Gastrocnemius medialis (tissue), 4 donors: ENCODE results near the gene GADD45G. TPM values are rescaled to one million over a fixed set of nuclear protein-coding genes. Genes with fewer than 3 reads are reported as not detected.

Source experiments
- ATAC-seq, 2 donors: fragments of 150-250 bp; one replicate each; pipeline ENCODE4 v1.9.1; 2016
- DNase-seq, 2 donors: peaks; one replicate each; pipeline ENCODE4 v3.0.0-alpha.2; 2019
- H3K27ac ChIP-seq, 4 donors: fragments of 200-600 bp; sonication (generic); 1 replicate in 1 of 4; 2 replicates in 3 of 4; pipeline ENCODE4 v1.5.1; 2016 to 2018; ENCODE audit warnings: mild to moderate bottlenecking in 2 of 4, moderate library complexity in 1 of 4
- H3K27me3 ChIP-seq, 3 donors: fragments of 200-600 bp; sonication (generic) in 2 of 3; 1 replicate in 1 of 3; 2 replicates in 2 of 3; pipeline versions ENCODE4 v1.5.1 to v1.6.0; 2016 to 2019; ENCODE audit warnings: mild to moderate bottlenecking in 1 of 3, moderate library complexity in 1 of 3
- H3K36me3 ChIP-seq, 2 donors: fragments of 200-600 bp; sonication (generic) in 1 of 2; one replicate each; pipeline ENCODE4 v1.5.1; 2017 to 2018
- H3K4me1 ChIP-seq, 2 donors: fragments of 200-600 bp; sonication (generic) in 1 of 2; one replicate each; pipeline ENCODE4 v1.5.1; 2016 to 2017; ENCODE audit warnings: mild to moderate bottlenecking in 2 of 2
- H3K4me3 ChIP-seq, 4 donors: fragments of 200-600 bp; sonication (generic) in 3 of 4; 1 replicate in 1 of 4; 2 replicates in 3 of 4; pipeline ENCODE4 v1.5.1; 2016 to 2019; ENCODE audit warnings: mild to moderate bottlenecking in 2 of 4
- H3K9me3 ChIP-seq, 3 donors: fragments of 200-600 bp; sonication (generic) in 2 of 3; 1 replicate in 1 of 3; 2 replicates in 2 of 3; pipeline ENCODE4 v1.5.1; 2016 to 2019
- CTCF ChIP-seq, 5 experiments: fragments of 450-650 bp in 3 of 5; fragments of 200-600 bp in 2 of 5; sonication (generic) in 2 of 5; IDR thresholded peaks in 4 of 5; conservative IDR thresholded peaks in 1 of 5; 1 replicate in 4 of 5; 2 replicates in 1 of 5; pipeline ENCODE4 v1.5.1; 2016 to 2019; ENCODE audit warnings: antibody characterized with exemption in 5 of 5, mild to moderate bottlenecking in 3 of 5, moderate library complexity in 3 of 5
- POLR2A ChIP-seq, 2 donors: fragments of 450-650 bp; IDR thresholded peaks; one replicate each; pipeline ENCODE4 v1.6.1; 2017; ENCODE audit warnings: antibody characterized with exemption in 2 of 2, mild to moderate bottlenecking in 2 of 2, moderate library complexity in 2 of 2
- in situ Hi-C, 4 donors: fragments of 200-750 bp; cut with MboI; loops; one replicate each; pipeline versions ENCODE4 v1.15.0 to v1.8.0; 2017; ENCODE audit warnings: low sequenced_read_pairs in 4 of 4
- intact Hi-C: fragments of 100-400 bp; cut with DNase I; formaldehyde crosslinking; loops from one replicate; pipeline ENCODE4 v1.15.1; 2023; ENCODE audit warnings: low total_unique reads
- total RNA-seq, 4 donors: library from RNA; depleted of rRNA; stranded (reverse); fragments of >200 nt; gene quantifications; one replicate each; pipeline versions ENCODE4 v1.1.0 to v1.2.3, GENCODE V29; 2016

The GADD45G gene
- total RNA-seq, 4 donors from 2014 or later: 84.6 to 154 (median 117) TPM

- TF ChIP-seq CTCF (IDR thresholded peaks at IDR 0.05 in 4 of 5, conservative IDR thresholded peaks at IDR 0.05 in 1 of 5) (no peak), POLR2A (IDR thresholded peaks at IDR 0.05) (no peak)
- Histone ChIP-seq H3K9me3 (no peaks in the 10 kb centered on the region), H3K27ac (no peak overlapping the region), H3K36me3 (no peaks in the 10 kb centered on the region), H3K4me1 (no peaks in the 10 kb centered on the region), H3K27me3 (no peaks in the 10 kb centered on the region), H3K4me3 (no peak overlapping the region)
- ATAC-seq (no peak), DNase-seq (no peak)
- intact Hi-C loops (no loop called here), in situ Hi-C loops (loop anchor here in 2 of 4 donors (10.0 kb wide), 1 partner anchor 1283 kb away; no protein-coding TSS in a partner anchor)
These were observed 13.3 kb upstream of the GADD45G start for GRCh38 chr9:89591274-89592212.

DNA sequence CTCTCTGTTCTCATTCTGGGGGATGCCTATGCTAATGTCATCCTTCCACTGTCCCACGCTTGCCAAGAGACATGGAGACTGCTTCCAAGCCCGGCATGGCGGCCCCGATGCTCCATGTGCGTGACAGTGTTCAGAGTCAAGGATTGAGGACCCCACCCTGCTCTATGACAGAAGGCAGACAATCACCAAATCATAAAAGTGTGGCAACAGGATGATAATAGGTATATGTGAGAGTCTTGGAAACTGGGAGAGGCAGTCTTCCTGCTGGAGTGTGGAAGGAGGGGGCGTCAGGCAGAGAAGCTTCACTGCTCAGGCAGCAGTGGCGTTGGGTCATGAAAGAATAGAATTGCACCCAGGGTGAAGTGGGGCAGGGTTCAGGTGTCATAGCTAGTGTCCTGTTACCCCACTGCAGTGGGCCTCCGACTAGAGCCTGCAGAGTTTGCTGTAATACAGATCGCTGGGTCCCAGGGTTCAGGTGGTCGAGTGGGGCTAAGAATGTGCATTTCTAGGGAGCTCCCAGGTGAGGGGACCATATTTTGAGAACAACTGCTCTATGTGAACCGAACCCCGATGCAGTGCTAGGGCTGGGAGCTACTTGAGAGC lies 12.5 kb upstream of the GADD45G start:
- DNase-seq (no peak), ATAC-seq (no peak)
- Histone ChIP-seq H3K27ac (no peak overlapping the region), H3K36me3 (no peaks in the 10 kb centered on the region), H3K9me3 (no peaks in the 10 kb centered on the region), H3K4me1 (no peaks in the 10 kb centered on the region), H3K4me3 (no peak overlapping the region), H3K27me3 (no peaks in the 10 kb centered on the region)
- no peak for TF ChIP-seq CTCF (IDR thresholded peaks at IDR 0.05 in 4 of 5, conservative IDR thresholded peaks at IDR 0.05 in 1 of 5)
- TF ChIP-seq POLR2A (IDR thresholded peaks at IDR 0.05): no peak
- in situ Hi-C loops: loop anchor here in 2 of 4 donors (10.0 kb wide), 1 partner anchor 1282 kb away; no protein-coding TSS in a partner anchor
- intact Hi-C loops: no loop called here

DNA sequence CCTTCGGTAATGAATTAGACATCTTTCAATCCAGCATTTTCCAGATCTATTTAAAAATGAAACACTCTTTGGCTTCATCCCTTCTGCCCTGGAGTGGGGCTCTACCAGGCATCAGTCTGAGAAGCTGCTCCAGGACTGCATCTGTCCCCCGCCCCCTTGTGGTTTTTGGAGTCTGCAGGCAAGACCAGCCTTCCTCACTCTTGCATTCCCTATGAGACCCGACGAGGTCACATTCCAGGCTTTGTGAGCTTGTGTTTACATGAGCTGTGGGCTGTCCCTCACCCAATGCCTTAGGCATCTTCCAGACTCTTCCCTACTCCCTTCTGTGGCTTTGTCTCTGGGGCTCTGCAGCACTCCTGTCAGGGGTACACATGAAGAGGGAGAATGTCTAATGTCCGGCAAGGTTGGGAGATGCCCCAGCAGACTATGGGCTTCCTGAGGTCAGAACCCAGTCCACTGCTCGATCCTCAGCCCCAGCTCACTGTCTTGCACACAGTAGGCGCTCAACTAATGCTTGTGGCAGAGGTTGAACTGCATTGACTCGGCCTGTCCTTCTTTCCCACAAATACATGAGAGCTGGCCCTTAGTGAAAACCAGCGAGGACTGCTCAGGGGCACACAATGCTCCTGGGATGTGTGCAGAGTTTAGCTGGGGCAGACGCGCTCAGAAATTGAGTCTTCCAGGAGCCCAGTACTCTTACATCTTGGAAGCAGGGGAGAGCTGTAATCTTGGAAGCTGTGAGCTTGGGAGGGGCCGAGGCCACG lies 11.7 kb upstream of the GADD45G start:
- H3K27me3 ChIP-seq: no peaks in the 10 kb centered on the region
- H3K27ac ChIP-seq: no peak overlapping the region
- no peak for ATAC-seq
- no peak for DNase-seq
- intact Hi-C loops: no loop called here
- H3K9me3 ChIP-seq: no peaks in the 10 kb centered on the region
- in situ Hi-C loops: loop anchor here in 2 of 4 donors (10.0 kb wide), 1 partner anchor 1282 kb away; no protein-coding TSS in a partner anchor
- H3K4me3 ChIP-seq: no peak overlapping the region
- no peaks in the 10 kb centered on the region for H3K4me1 ChIP-seq
- no peaks in the 10 kb centered on the region for H3K36me3 ChIP-seq
- no peak for TF ChIP-seq POLR2A (IDR thresholded peaks at IDR 0.05)
- TF ChIP-seq CTCF (IDR thresholded peaks at IDR 0.05 in 4 of 5, conservative IDR thresholded peaks at IDR 0.05 in 1 of 5): no peak

DNA sequence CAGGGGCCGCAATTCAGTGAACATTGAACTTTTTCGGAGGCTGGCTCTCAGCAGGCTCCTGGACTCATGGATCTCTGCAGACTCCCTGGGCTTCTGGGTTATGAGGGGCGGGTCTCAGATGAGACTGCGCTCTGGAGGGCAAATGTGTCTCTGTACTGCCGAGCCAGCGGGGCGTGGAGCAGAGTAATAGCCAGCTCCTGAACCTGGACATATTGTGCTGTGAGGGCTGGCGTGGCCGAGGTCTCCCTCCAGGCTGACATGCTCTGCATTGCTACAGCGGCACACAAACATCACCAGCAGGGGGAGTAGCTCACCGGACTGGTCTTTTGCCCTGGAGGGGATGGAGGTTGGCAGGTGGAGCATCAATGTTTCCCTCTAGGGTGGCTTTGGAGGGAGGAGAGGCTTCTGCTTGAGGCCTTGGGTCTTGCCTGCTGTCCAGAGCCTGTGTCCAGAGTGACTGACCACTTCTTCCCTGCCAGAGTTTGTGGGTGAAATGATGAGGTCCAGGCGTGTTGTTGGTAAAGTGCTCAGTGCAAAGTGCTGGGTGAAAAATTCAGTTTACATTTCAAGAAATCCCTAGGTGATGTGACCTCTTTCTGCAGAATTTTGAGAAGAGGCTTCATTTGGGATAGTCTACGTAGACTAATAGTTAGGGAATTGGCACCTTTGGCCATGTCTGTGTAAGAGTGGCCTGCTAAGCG lies 10.9 kb upstream of the GADD45G start:
- no peaks in the 10 kb centered on the region for H3K4me1 ChIP-seq
- no peaks in the 10 kb centered on the region for H3K36me3 ChIP-seq
- H3K9me3 ChIP-seq: no peaks in the 10 kb centered on the region
- no peak overlapping the region for H3K4me3 ChIP-seq
- TF ChIP-seq POLR2A (IDR thresholded peaks at IDR 0.05): no peak
- peak in 3 of 5 experiments; percentile 38 to 43 (median 40) for TF ChIP-seq CTCF (IDR thresholded peaks at IDR 0.05 in 4 of 5, conservative IDR thresholded peaks at IDR 0.05 in 1 of 5)
- DNase-seq: no peak
- no peaks in the 10 kb centered on the region for H3K27me3 ChIP-seq
- intact Hi-C loops: no loop called here
- in situ Hi-C loops: loop anchor here in 2 of 4 donors (10.0 kb wide), 1 partner anchor 1281 kb away; no protein-coding TSS in a partner anchor
- H3K27ac ChIP-seq: no peak overlapping the region
- no peak for ATAC-seq
